ENCODE data around the gene MYBPH. TPM values are rescaled to one million over a fixed set of nuclear protein-coding genes. Genes with fewer than 3 reads are reported as not detected.

MYBPH gene
- total and polyA plus RNA-seq, 2 of the 13 experiments (the other 11 are each of a cell fraction or from before 2014, with no cell fraction given) = not detected

- TF ChIP-seq SOX13 (IDR thresholded peaks at IDR 0.05) (no peak), SOX13 (CRISPR knock-in tag; conservative IDR thresholded peaks at IDR 0.05 in 1 of 2, IDR thresholded peaks at IDR 0.05 in 1 of 2) (no peak), ZNF616 (CRISPR knock-in tag; IDR thresholded peaks at IDR 0.05; ENCODE audit: low read depth) (no peak), BRCA1 (CRISPR knock-in tag; IDR thresholded peaks at IDR 0.05) (no peak), ZNF263 (CRISPR knock-in tag; IDR thresholded peaks at IDR 0.05) (peak; percentile 55), ZBTB44 (CRISPR knock-in tag; IDR thresholded peaks at IDR 0.05) (no peak), ZNF784 (CRISPR knock-in tag; IDR thresholded peaks at IDR 0.05; ENCODE audit: borderline replicate concordance) (no peak), MNT (IDR thresholded peaks at IDR 0.05) (no peak), ELF3 (CRISPR knock-in tag; IDR thresholded peaks at IDR 0.05) (no peak), ZBTB7B (CRISPR knock-in tag; IDR thresholded peaks at IDR 0.05) (no peak), STAG1 (CRISPR knock-in tag; IDR thresholded peaks at IDR 0.05) (peak; percentile 52), ZNF354B (CRISPR knock-in tag; IDR thresholded peaks at IDR 0.05) (no peak), PAWR (CRISPR knock-in tag; IDR thresholded peaks at IDR 0.05; ENCODE audit: borderline replicate concordance) (no peak), ZNF672 (CRISPR knock-in tag; IDR thresholded peaks at IDR 0.05) (no peak), ZNF687 (CRISPR knock-in tag; IDR thresholded peaks at IDR 0.05) (no peak), THRA (CRISPR knock-in tag; IDR thresholded peaks at IDR 0.05; ENCODE audit: borderline replicate concordance) (no peak), NR3C1 (CRISPR knock-in tag; IDR thresholded peaks at IDR 0.05) (no peak), CEBPB (IDR thresholded peaks at IDR 0.05; ENCODE audit: borderline replicate concordance, low read depth, low read length) (no peak), EP300 (IDR thresholded peaks at IDR 0.05; ENCODE audit: low read depth in 2 of 2, low read length in 2 of 2) (no peak), EP300 (CRISPR knock-in tag; IDR thresholded peaks at IDR 0.05; ENCODE audit: borderline replicate concordance) (no peak), TEAD2 (CRISPR knock-in tag; IDR thresholded peaks at IDR 0.05) (no peak)
Measured at GRCh38 chr1:203166192-203166940, 9.3 kb downstream of the MYBPH start (continued).

Measured in HepG2 (cell line).